H1 (cell line): Measurements from ENCODE around the gene TBPL2. TPM values are rescaled to one million over a fixed set of nuclear protein-coding genes. Genes with fewer than 3 reads are reported as not detected.
A peak's percentile ranks its signal among the peaks of the same experiment; 100 is the strongest.

Source experiments
- CTCF ChIA-PET: fragments of 300-600 bp; sonication (Branson Sonifier 250); formaldehyde crosslinking; loops from one replicate; lab custom pipeline; 2021; ENCODE audit not compliant: partially characterized antibody; lab: Charles Lee
- POLR2A ChIA-PET: fragments of 300-600 bp; sonication (Branson Sonifier 250); formaldehyde crosslinking; loops from one replicate; lab custom pipeline; 2021; ENCODE audit warnings: inconsistent platforms; ENCODE audit not compliant: partially characterized antibody; lab: Charles Lee
- DNase-seq, 2 experiments: peaks; one replicate each; pipeline versions ENCODE4 v3.0.0 to v3.0.0-alpha.2; 2010 to 2022; ENCODE audit warnings: low spot score in 2 of 2, low read depth in 1 of 2, mixed read lengths in 1 of 2
- FAIRE-seq: peaks from 2 replicates; lab custom pipeline; 2011; peaks lifted over from hg19 to GRCh38; lab: Jason Lieb, UNC
- H2AFZ ChIP-seq: 2 replicates; pipeline ENCODE4 v1.8.1; 2012; ENCODE audit warnings: low read length, inconsistent platforms
- H2AK5ac ChIP-seq: 2 replicates; pipeline ENCODE4 v1.6.1; 2013; ENCODE audit warnings: low read depth, low read length
- H2BK120ac ChIP-seq: replicated peaks from 2 replicates; pipeline ENCODE3; 2013; ENCODE audit warnings: low read depth, low read length, inconsistent platforms
- H2BK12ac ChIP-seq: 2 replicates; pipeline ENCODE4 v1.6.1; 2013; ENCODE audit warnings: low read depth, low read length
- H2BK15ac ChIP-seq: 2 replicates; pipeline ENCODE4 v1.6.1; 2013; ENCODE audit warnings: low read length
- H2BK20ac ChIP-seq: 2 replicates; pipeline ENCODE4 v1.6.1; 2013; ENCODE audit warnings: low read length
- H2BK5ac ChIP-seq: 2 replicates; pipeline ENCODE4 v1.6.1; 2013; ENCODE audit warnings: low read depth, low read length
- H3K14ac ChIP-seq: 2 replicates; pipeline ENCODE4 v1.6.1; 2013; ENCODE audit warnings: inconsistent platforms; ENCODE audit not compliant: insufficient read length
- H3K18ac ChIP-seq: 2 replicates; pipeline ENCODE4 v1.6.1; 2013; ENCODE audit warnings: low read length; ENCODE audit errors: extremely low read depth
- H3K23ac ChIP-seq: 2 replicates; pipeline ENCODE4 v1.6.1; 2013; ENCODE audit warnings: inconsistent platforms; ENCODE audit not compliant: insufficient read length
- H3K23me2 ChIP-seq: 2 replicates; pipeline ENCODE4 v1.6.1; 2013; ENCODE audit warnings: low read depth, low read length
- H3K27ac ChIP-seq: 2 replicates; pipeline ENCODE4 v1.6.1; 2011; ENCODE audit warnings: low read depth, low read length, inconsistent platforms
- H3K27me3 ChIP-seq, 4 experiments: replicated peaks in 1 of 4; 1 replicate in 1 of 4; 2 replicates in 3 of 4; pipeline versions ENCODE4 v1.6.1 to v1.8.1; 2011 to 2013; ENCODE audit warnings: low read length in 3 of 4, mild to moderate bottlenecking in 3 of 4, inconsistent platforms in 2 of 4, mixed read lengths in 2 of 4, moderate library complexity in 1 of 4; ENCODE audit not compliant: control insufficient read depth in 3 of 4, insufficient read depth in 3 of 4; ENCODE audit errors: extremely low read depth in 1 of 4
- H3K36me3 ChIP-seq, 4 experiments: 2 replicates each; pipeline versions ENCODE4 v1.6.1 to v1.8.1; 2011 to 2013; ENCODE audit warnings: mild to moderate bottlenecking in 4 of 4, low read length in 3 of 4, moderate library complexity in 2 of 4, control low read depth in 1 of 4, inconsistent platforms in 1 of 4; ENCODE audit not compliant: insufficient read depth in 4 of 4, control insufficient read depth in 2 of 4
- H3K4ac ChIP-seq: replicated peaks from 2 replicates; pipeline ENCODE3; 2013; ENCODE audit warnings: low read length, low read depth, mixed read lengths, inconsistent platforms; ENCODE audit not compliant: insufficient read length
- H3K4me1 ChIP-seq, 4 experiments: replicated peaks in 1 of 4; 1 replicate in 1 of 4; 2 replicates in 3 of 4; pipeline versions ENCODE4 v1.6.1 to v1.8.1; 2011 to 2013; ENCODE audit warnings: low read length in 3 of 4, inconsistent platforms in 2 of 4, mixed read lengths in 1 of 4; ENCODE audit not compliant: insufficient read depth in 4 of 4, control insufficient read depth in 3 of 4
- H3K4me2 ChIP-seq, 2 experiments: 2 replicates each; pipeline versions ENCODE4 v1.6.1 to v1.8.1; 2011 to 2013; ENCODE audit warnings: low read depth in 2 of 2, low read length in 2 of 2, control low read depth in 1 of 2, inconsistent platforms in 1 of 2, mild to moderate bottlenecking in 1 of 2; ENCODE audit not compliant: insufficient read depth in 1 of 2
- H3K4me3 ChIP-seq, 4 experiments: fragments of 200-600, 300-600 bp in 1 of 4; sonication (generic), shearing (Covaris generic), sonication (Bioruptor Twin) in 1 of 4; 2 replicates each; pipeline versions ENCODE4 v1.5.1 to v1.8.1; 2011 to 2016; ENCODE audit warnings: low read length in 4 of 4, low read depth in 3 of 4, control low read depth in 2 of 4, inconsistent platforms in 2 of 4, mild to moderate bottlenecking in 2 of 4, mixed read lengths in 1 of 4, moderate library complexity in 1 of 4; ENCODE audit not compliant: insufficient read depth in 2 of 4; ENCODE audit errors: extremely low read depth in 1 of 4
- H3K56ac ChIP-seq: replicated peaks from 2 replicates; pipeline ENCODE3; 2013; ENCODE audit warnings: low read depth, mild to moderate bottlenecking, mixed read lengths, low read length, inconsistent platforms; ENCODE audit not compliant: insufficient read length
- H3K79me1 ChIP-seq: 2 replicates; pipeline ENCODE4 v1.6.1; 2013; ENCODE audit warnings: low read depth, low read length, control low read depth
- H3K79me2 ChIP-seq, 2 experiments: 2 replicates each; pipeline versions ENCODE4 v1.6.1 to v1.8.1; 2012 to 2013; ENCODE audit warnings: low read length in 2 of 2, mild to moderate bottlenecking in 2 of 2, inconsistent platforms in 1 of 2; ENCODE audit not compliant: insufficient read depth in 2 of 2, control insufficient read depth in 1 of 2
- H3K9ac ChIP-seq, 4 experiments: replicated peaks in 1 of 4; 1 replicate in 1 of 4; 2 replicates in 3 of 4; pipeline versions ENCODE4 v1.6.1 to v1.8.1; 2011 to 2013; ENCODE audit warnings: low read depth in 3 of 4, low read length in 3 of 4, control low read depth in 2 of 4, mild to moderate bottlenecking in 2 of 4, moderate library complexity in 2 of 4, inconsistent platforms in 1 of 4; ENCODE audit errors: extremely low read depth in 1 of 4
- H3K9me3 ChIP-seq, 2 experiments: 2 replicates each; pipeline versions ENCODE4 v1.6.1 to v1.8.1; 2012 to 2013; ENCODE audit warnings: mild to moderate bottlenecking in 2 of 2, moderate library complexity in 2 of 2, control low read depth in 1 of 2, inconsistent platforms in 1 of 2, low read depth in 1 of 2, low read length in 1 of 2, mixed read lengths in 1 of 2; ENCODE audit not compliant: insufficient read depth in 2 of 2
- H4K20me1 ChIP-seq, 2 experiments: replicated peaks in 1 of 2; 2 replicates each; pipeline versions ENCODE3 to v1.8.1; 2011 to 2013; ENCODE audit warnings: inconsistent platforms in 2 of 2, low read length in 2 of 2, mild to moderate bottlenecking in 1 of 2; ENCODE audit not compliant: insufficient read depth in 2 of 2, control insufficient read depth in 1 of 2
- H4K5ac ChIP-seq: 2 replicates; pipeline ENCODE4 v1.6.1; 2013; ENCODE audit warnings: low read length, low read depth, mixed read lengths, inconsistent platforms; ENCODE audit not compliant: insufficient read length
- H4K8ac ChIP-seq: 2 replicates; pipeline ENCODE4 v1.8.0; 2013; ENCODE audit warnings: mild to moderate bottlenecking, moderate library complexity, low read length, inconsistent platforms; ENCODE audit not compliant: insufficient read depth; ENCODE audit errors: extremely low read depth
- H4K91ac ChIP-seq: replicated peaks from 2 replicates; pipeline ENCODE3; 2013; ENCODE audit warnings: low read length, mixed read lengths, inconsistent platforms; ENCODE audit not compliant: insufficient read length
- ASH2L ChIP-seq: fragments of 200-600, 300-600 bp; sonication (generic); IDR thresholded peaks from one replicate; pipeline ENCODE4 v1.7.1; 2017; ENCODE audit warnings: low read length
- CBX8 ChIP-seq: fragments of 300-800, 300-1000 bp; sonication (generic); IDR thresholded peaks from 2 replicates; pipeline ENCODE4 v1.7.1; 2016; ENCODE audit warnings: low read depth, low read length, borderline replicate concordance
- EGR1 ChIP-seq: IDR thresholded peaks from 2 replicates; pipeline ENCODE4 v1.6.1; 2011; ENCODE audit warnings: low read depth, low read length, borderline replicate concordance
- HDAC2 ChIP-seq, 2 experiments: fragments of 300-600 bp in 1 of 2; sonication (generic) in 1 of 2; IDR thresholded peaks; 2 replicates each; pipeline ENCODE4 v1.6.1; 2011 to 2012; ENCODE audit warnings: low read depth in 2 of 2, low read length in 2 of 2, mild to moderate bottlenecking in 2 of 2, moderate library complexity in 2 of 2, borderline replicate concordance in 1 of 2, inconsistent platforms in 1 of 2
- HDAC6 ChIP-seq: IDR thresholded peaks from one replicate; pipeline ENCODE4 v1.7.1; 2012; ENCODE audit warnings: low read depth, mild to moderate bottlenecking, inconsistent platforms, low read length, moderate library complexity
- RAD21 ChIP-seq, 2 experiments: IDR thresholded peaks in 1 of 2; conservative IDR thresholded peaks in 1 of 2; 2 replicates each; pipeline ENCODE4 v1.6.1; 2011; ENCODE audit warnings: low read depth in 2 of 2, low read length in 2 of 2, improper control_type of control experiment in 1 of 2, inconsistent platforms in 1 of 2, mild to moderate bottlenecking in 1 of 2, moderate library complexity in 1 of 2
- SAP30 ChIP-seq: fragments of 300-600 bp; sonication (generic); IDR thresholded peaks from 2 replicates; pipeline ENCODE4 v1.7.1; 2012; ENCODE audit warnings: low read length, moderate library complexity, mild to moderate bottlenecking, inconsistent platforms; ENCODE audit not compliant: insufficient read depth, insufficient replicate concordance
- SRF ChIP-seq: IDR thresholded peaks from 2 replicates; pipeline ENCODE4 v1.6.1; 2011; ENCODE audit warnings: mild to moderate bottlenecking, low read depth, low read length, moderate library complexity
- TCF12 ChIP-seq: IDR thresholded peaks from 2 replicates; pipeline ENCODE4 v1.6.1; 2011; ENCODE audit warnings: low read depth, mild to moderate bottlenecking, low read length
- YY1 ChIP-seq: IDR thresholded peaks from 2 replicates; pipeline ENCODE4 v1.6.1; 2011; ENCODE audit warnings: low read depth, mild to moderate bottlenecking, low read length
- WGBS, 2 experiments: shearing (Covaris generic) in 1 of 2; methylation state at CpG; one replicate each; pipeline versions ENCODE4 v1.1.6 to v1.1.7; 2013 to 2015; ENCODE audit warnings: low lambda C conversion rate in 2 of 2, mixed read lengths in 2 of 2, inconsistent platforms in 1 of 2, low coverage in 1 of 2, missing lambda C conversion rate in 1 of 2; ENCODE audit not compliant: insufficient replicate concordance in 2 of 2, insufficient coverage in 1 of 2, insufficient read length in 1 of 2; ENCODE audit errors: extremely low coverage in 1 of 2, missing lambda C conversion rate in 1 of 2; 5-methylcytosine and 5-hydroxymethylcytosine counted together
- polyA plus RNA-seq, 7 experiments: library from polyadenylated mRNA; depleted of rRNA in 3 of 7; stranded (reverse) in 5 of 7; unstranded in 2 of 7; fragments of >200 nt in 5 of 7; fragments of 200-250 nt in 2 of 7; gene quantifications; 1 replicate in 5 of 7; 2 replicates in 1 of 7; 4 replicates in 1 of 7; pipeline versions ENCODE4 v1.2.1 to v1.2.3, GENCODE V29; 2011 to 2013; ENCODE audit warnings: missing spikeins in 2 of 7, mixed read lengths in 2 of 7
- total RNA-seq: library from RNA; stranded (reverse); fragmentation: NEBNext Ultra II Directional; extraction: Animal tissue kit (Norgen Biotek cat#: 25700); gene quantifications from 2 replicates; pipeline ENCODE4 v1.2.1, GENCODE V29; 2021
- TF ChIP-seq, protein P1 (sequence below), 3 experiments: IDR thresholded peaks; 1 replicate in 2 of 3; 2 replicates in 1 of 3; pipeline versions ENCODE4 v1.5.1 to v1.6.1; 2011; ENCODE audit warnings: low read length in 3 of 3, mild to moderate bottlenecking in 3 of 3, inconsistent platforms in 2 of 3, low read depth in 1 of 3, moderate library complexity in 1 of 3; ENCODE audit not compliant: insufficient read depth in 1 of 3; ENCODE audit errors: control extremely low read depth in 1 of 3

TBPL2 gene
- total and polyA plus RNA-seq, 2 of the 8 experiments (the other 6 are each of a cell fraction or from before 2014, with no cell fraction given) = 0.03 TPM; not detected in 1

DNA sequence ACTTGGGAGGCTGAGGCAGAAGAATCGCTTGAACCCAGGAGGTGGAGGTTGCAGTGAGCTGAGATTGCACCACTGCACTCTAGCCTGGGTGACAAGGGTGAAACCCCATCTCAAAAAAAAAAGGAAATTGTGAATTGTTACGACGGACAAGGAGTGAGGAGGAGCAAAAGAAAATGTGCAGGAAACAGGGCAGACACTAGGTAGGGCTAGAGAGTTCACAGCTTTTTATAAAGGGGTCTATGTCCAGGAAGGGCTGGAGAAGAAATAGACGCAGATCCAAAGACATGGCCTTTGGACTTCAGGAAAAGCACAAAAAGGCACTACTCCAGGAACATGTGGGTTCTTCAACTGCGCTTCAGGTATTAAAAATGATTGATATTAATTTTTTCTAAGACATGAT, 63.2 kb downstream of the TBPL2 start:
- Histone ChIP-seq H3K27me3 (no peaks in the 10 kb centered on the region), H3K23ac (no peak overlapping the region), H3K79me2 (no peaks in the 10 kb centered on the region), H3K9ac (no peak overlapping the region), H2BK15ac (no peak overlapping the region), H2BK20ac (no peak overlapping the region), H4K5ac (no peak overlapping the region), H4K20me1 (peaks cover 0 to 1% of the 10 kb centered on the region in 2 experiments), H3K4ac (no peak overlapping the region), H3K56ac (no peak overlapping the region), H2BK120ac (no peak overlapping the region), H3K23me2 (no peaks in the 10 kb centered on the region), H2BK12ac (no peak overlapping the region), H3K4me3 (no peak overlapping the region), H3K4me2 (no peak overlapping the region), H2AFZ (no peak overlapping the region), H3K9me3 (no peaks in the 10 kb centered on the region), H3K79me1 (no peaks in the 10 kb centered on the region), H3K36me3 (peaks cover 7 to 34% (median 27%) of the 10 kb centered on the region in 4 experiments), H3K4me1 (no peaks in the 10 kb centered on the region), H3K18ac (no peak overlapping the region), H4K91ac (no peak overlapping the region), H3K27ac (no peak overlapping the region), H2AK5ac (no peak overlapping the region), H3K14ac (no peak overlapping the region), H4K8ac (no peak overlapping the region), H2BK5ac (no peak overlapping the region)
- no peak for DNase-seq
- FAIRE-seq = no peak
- POLR2A ChIA-PET = interaction anchor here (1.5 kb wide), 1 partner anchor 15 kb away, joined by 3 read pairs; no protein-coding TSS in a partner anchor
- CTCF ChIA-PET = interaction anchor here (0.6 to 2.2 kb wide), 11 partner anchors 10 to 1525 kb away, joined by 3 to 14 read pairs (median 3); no protein-coding TSS in a partner anchor
- 83% methylated on average over 5 of the region's 5 CpGs; no CpG with 5 or more reads in 1 of the 2 experiments for WGBS, 2 experiments
- TF ChIP-seq SAP30 (no peak), SRF (no peak), EGR1 (no peak), RAD21 (IDR thresholded peaks at IDR 0.05 in 1 of 2, conservative IDR thresholded peaks at IDR 0.05 in 1 of 2; ENCODE audit: low read depth in 2 of 2, low read length in 2 of 2) (peak; percentile 6 to 17; a peak in 1 of 4 replicates), TCF12 (no peak), CBX8 (no peak), ASH2L (no peak), HDAC2 (IDR thresholded peaks at IDR 0.05; ENCODE audit: borderline replicate concordance in 1 of 2, low read depth in 2 of 2, low read length in 2 of 2) (no peak), YY1 (no peak), HDAC6 (no peak)
- TF ChIP-seq, protein P1, sequence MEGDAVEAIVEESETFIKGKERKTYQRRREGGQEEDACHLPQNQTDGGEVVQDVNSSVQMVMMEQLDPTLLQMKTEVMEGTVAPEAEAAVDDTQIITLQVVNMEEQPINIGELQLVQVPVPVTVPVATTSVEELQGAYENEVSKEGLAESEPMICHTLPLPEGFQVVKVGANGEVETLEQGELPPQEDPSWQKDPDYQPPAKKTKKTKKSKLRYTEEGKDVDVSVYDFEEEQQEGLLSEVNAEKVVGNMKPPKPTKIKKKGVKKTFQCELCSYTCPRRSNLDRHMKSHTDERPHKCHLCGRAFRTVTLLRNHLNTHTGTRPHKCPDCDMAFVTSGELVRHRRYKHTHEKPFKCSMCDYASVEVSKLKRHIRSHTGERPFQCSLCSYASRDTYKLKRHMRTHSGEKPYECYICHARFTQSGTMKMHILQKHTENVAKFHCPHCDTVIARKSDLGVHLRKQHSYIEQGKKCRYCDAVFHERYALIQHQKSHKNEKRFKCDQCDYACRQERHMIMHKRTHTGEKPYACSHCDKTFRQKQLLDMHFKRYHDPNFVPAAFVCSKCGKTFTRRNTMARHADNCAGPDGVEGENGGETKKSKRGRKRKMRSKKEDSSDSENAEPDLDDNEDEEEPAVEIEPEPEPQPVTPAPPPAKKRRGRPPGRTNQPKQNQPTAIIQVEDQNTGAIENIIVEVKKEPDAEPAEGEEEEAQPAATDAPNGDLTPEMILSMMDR (IDR thresholded peaks at IDR 0.05; ENCODE audit: control extremely low read depth in 1 of 3, insufficient read depth in 1 of 3, low read depth in 1 of 3, low read length in 3 of 3) = peak in 2 of 3 experiments; percentile 8 to 40; a peak in 2 of 4 replicates
